Mucosa of rectum (tissue), 2 donors: Measurements from ENCODE around the gene GIGYF2.
"Not testable (repeated sequence)": the region's sequence is repeated elsewhere in the genome, so short reads cannot be mapped to it uniquely, and the experiment has no call there.

Experiments
- H3K27ac ChIP-seq, 2 donors: one replicate each; pipeline ENCODE4 v1.7.0; 2013; ENCODE audit warnings: inconsistent platforms in 2 of 2, low read depth in 2 of 2, low read length in 2 of 2
- H3K27me3 ChIP-seq, 2 donors: one replicate each; pipeline ENCODE4 v1.7.0; 2013; ENCODE audit warnings: low read length in 2 of 2; ENCODE audit not compliant: control insufficient read depth in 2 of 2, insufficient read depth in 2 of 2
- H3K36me3 ChIP-seq, 2 donors: one replicate each; pipeline ENCODE4 v1.7.0; 2013; ENCODE audit warnings: low read length in 2 of 2; ENCODE audit not compliant: control insufficient read depth in 2 of 2, insufficient read depth in 2 of 2
- H3K4me1 ChIP-seq, 2 donors: one replicate each; pipeline ENCODE4 v1.7.0; 2013; ENCODE audit warnings: low read length in 2 of 2, mild to moderate bottlenecking in 1 of 2; ENCODE audit not compliant: control insufficient read depth in 2 of 2, insufficient read depth in 2 of 2
- H3K4me3 ChIP-seq, 2 donors: one replicate each; pipeline ENCODE4 v1.7.0; 2013; ENCODE audit warnings: low read length in 2 of 2
- H3K9ac ChIP-seq, 2 donors: one replicate each; pipeline ENCODE4 v1.7.0; 2013; ENCODE audit warnings: low read length in 2 of 2, low read depth in 1 of 2, mild to moderate bottlenecking in 1 of 2
- H3K9me3 ChIP-seq, 2 donors: one replicate each; pipeline ENCODE4 v1.7.0; 2013; ENCODE audit warnings: low read length in 2 of 2; ENCODE audit not compliant: control insufficient read depth in 2 of 2
- donor health status: healthy.
- donor health status: Normal muscosa, but diverticular disease.

GIGYF2 gene

DNA sequence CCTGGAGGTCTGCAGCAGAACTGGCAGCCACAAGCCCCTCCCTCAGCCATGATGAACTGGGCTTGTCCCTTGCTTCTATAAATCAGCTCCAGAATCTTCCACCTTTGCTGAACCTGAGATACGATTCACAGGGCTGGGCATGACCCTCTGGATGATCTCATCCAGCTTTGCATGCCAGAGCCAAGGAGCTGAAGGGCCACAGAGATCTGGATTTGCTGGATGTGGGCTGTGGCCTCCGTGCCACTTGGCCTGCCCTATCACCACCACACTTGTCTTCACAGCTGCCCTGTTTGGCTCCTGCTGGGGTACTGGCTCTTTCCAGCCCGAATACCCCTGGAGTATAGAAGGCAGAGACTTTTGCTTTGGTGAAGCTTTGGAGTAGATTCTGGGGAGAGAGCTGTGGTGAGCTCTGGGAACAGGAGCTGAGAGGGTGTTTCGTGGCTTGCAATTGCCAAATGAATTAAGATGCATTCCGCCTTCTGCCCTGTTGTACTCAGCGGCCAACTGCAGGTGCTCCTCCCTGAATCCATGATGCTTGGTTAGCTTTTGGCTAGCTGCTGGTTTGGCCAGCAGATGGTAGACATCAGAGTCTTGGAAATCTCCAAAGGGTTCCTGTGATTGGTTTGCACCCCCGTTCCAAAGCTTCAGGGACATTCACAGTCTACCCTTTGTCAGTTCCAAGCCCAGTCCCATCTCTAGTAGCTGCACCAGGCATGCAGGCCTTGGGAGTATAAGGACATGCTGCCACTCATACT is 30.9 kb upstream of the GIGYF2 start:
- no peak overlapping the region for H3K9ac ChIP-seq
- no peak overlapping the region for H3K27ac ChIP-seq
- no peak overlapping the region for H3K4me3 ChIP-seq
- H3K27me3 ChIP-seq: no peaks in the 10 kb centered on the region
- no peaks in the 10 kb centered on the region for H3K4me1 ChIP-seq
- H3K36me3 ChIP-seq: no peaks in the 10 kb centered on the region
- H3K9me3 ChIP-seq: no peaks in the 10 kb centered on the region

GRCh38 chr2:232667989-232668583 is 29.0 kb upstream of the GIGYF2 start:
- no peaks in the 10 kb centered on the region for H3K36me3 ChIP-seq
- no peak overlapping the region for H3K4me3 ChIP-seq
- H3K9ac ChIP-seq: no peak overlapping the region
- no peaks in the 10 kb centered on the region for H3K4me1 ChIP-seq
- no peaks in the 10 kb centered on the region for H3K9me3 ChIP-seq
- H3K27ac ChIP-seq: no peak overlapping the region
- H3K27me3 ChIP-seq: no peaks in the 10 kb centered on the region

GRCh38 chr2:232668805-232669444 is 28.2 kb upstream of the GIGYF2 start:
- Histone ChIP-seq H3K9me3 (no peaks in the 10 kb centered on the region), H3K4me3 (no peak overlapping the region), H3K27ac (no peak overlapping the region), H3K9ac (no peak overlapping the region), H3K27me3 (no peaks in the 10 kb centered on the region), H3K36me3 (no peaks in the 10 kb centered on the region), H3K4me1 (no peaks in the 10 kb centered on the region)

- H3K9me3 ChIP-seq: no peaks in the 10 kb centered on the region
- H3K27me3 ChIP-seq: no peaks in the 10 kb centered on the region
- H3K4me3 ChIP-seq: no peak overlapping the region
- H3K36me3 ChIP-seq: no peaks in the 10 kb centered on the region
- no peak overlapping the region for H3K27ac ChIP-seq
- H3K9ac ChIP-seq: no peak overlapping the region
- no peaks in the 10 kb centered on the region for H3K4me1 ChIP-seq
These were observed 24.5 kb upstream of the GIGYF2 start for GRCh38 chr2:232672588-232672987.

GRCh38 chr2:232674491-232674890 is 22.6 kb upstream of the GIGYF2 start:
- Histone ChIP-seq H3K4me3 (no peak overlapping the region), H3K27ac (no peak overlapping the region), H3K36me3 (no peaks in the 10 kb centered on the region), H3K9ac (no peak overlapping the region), H3K9me3 (no peaks in the 10 kb centered on the region), H3K4me1 (no peaks in the 10 kb centered on the region), H3K27me3 (no peaks in the 10 kb centered on the region)

DNA sequence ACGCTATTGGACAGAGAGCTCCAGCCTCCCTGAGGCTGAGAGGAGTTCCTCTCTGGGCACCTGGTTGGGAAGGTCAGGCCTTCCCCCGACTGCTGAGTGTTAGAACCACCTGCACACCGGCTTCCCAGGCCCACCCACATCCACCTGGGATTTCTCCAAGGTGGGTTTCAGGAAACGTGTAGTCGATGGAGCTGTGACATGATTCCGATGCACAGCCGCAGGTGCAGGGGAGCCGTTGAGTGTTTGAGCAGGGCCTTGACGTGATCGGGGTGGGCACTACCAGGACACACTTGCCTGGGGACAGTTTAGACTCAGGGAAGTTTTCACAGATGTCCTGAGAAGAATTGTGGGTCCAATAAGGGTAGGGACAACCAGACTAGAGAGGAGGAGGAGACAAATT is 21.8 kb upstream of the GIGYF2 start:
- Histone ChIP-seq H3K4me1 (no peaks in the 10 kb centered on the region), H3K27me3 (no peaks in the 10 kb centered on the region), H3K27ac (no peak overlapping the region), H3K9me3 (no peaks in the 10 kb centered on the region), H3K9ac (no peak overlapping the region), H3K36me3 (no peaks in the 10 kb centered on the region), H3K4me3 (no peak overlapping the region)

- Histone ChIP-seq H3K9ac (no peak overlapping the region), H3K27ac (no peak overlapping the region), H3K36me3 (no peaks in the 10 kb centered on the region), H3K4me1 (no peaks in the 10 kb centered on the region), H3K4me3 (no peak overlapping the region), H3K9me3 (no peaks in the 10 kb centered on the region), H3K27me3 (no peaks in the 10 kb centered on the region)
These were observed 17.1 kb upstream of the GIGYF2 start for GRCh38 chr2:232680006-232680405.

DNA sequence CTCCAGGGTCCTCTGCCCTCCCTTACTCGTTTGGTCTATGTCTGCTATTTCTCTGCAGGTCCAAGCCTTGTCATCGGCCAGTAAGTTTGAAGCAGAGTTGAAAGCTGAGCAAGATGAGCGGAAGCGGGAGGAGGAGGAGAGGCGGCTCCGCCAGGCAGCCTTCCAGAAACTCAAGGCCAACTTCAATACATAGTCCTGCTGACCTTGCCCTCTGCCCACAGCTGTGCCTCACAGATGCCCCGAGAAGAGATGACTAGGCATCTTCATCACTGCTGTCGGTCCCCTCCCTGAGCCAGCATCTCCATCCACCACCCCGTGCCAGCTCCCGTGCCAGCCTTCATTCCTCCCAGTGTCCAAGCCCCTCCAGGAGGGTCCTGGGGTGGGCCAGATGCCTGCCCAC is 15.6 kb upstream of the GIGYF2 start:
- H3K4me1 ChIP-seq: no peaks in the 10 kb centered on the region
- no peaks in the 10 kb centered on the region for H3K27me3 ChIP-seq
- no peak overlapping the region for H3K9ac ChIP-seq
- no peaks in the 10 kb centered on the region for H3K9me3 ChIP-seq
- no peaks in the 10 kb centered on the region for H3K36me3 ChIP-seq
- no peak overlapping the region for H3K4me3 ChIP-seq
- no peak overlapping the region for H3K27ac ChIP-seq

DNA sequence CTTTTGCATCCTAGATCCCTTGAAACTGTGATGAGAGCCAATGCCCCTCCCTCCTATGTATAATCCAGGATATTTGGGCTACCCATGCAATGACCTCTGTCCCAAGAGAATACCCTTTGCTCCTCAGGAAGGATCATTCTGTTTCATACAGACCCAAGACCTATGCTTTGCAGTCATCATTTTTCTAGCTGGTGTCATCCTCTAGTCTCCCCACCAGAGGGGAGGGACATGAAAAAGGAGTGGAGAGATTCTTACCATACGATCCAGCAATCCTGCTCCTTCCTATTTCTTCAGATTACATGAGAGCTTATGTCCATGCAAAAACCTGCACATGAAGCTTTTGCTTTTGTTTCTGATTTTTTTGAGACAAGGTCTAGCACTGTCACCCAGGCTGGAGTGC is 13.8 kb upstream of the GIGYF2 start:
- Histone ChIP-seq H3K9me3 (no peaks in the 10 kb centered on the region), H3K4me3 (no peak overlapping the region), H3K9ac (no peak overlapping the region), H3K36me3 (no peaks in the 10 kb centered on the region), H3K27ac (no peak overlapping the region), H3K4me1 (no peaks in the 10 kb centered on the region), H3K27me3 (no peaks in the 10 kb centered on the region)

DNA sequence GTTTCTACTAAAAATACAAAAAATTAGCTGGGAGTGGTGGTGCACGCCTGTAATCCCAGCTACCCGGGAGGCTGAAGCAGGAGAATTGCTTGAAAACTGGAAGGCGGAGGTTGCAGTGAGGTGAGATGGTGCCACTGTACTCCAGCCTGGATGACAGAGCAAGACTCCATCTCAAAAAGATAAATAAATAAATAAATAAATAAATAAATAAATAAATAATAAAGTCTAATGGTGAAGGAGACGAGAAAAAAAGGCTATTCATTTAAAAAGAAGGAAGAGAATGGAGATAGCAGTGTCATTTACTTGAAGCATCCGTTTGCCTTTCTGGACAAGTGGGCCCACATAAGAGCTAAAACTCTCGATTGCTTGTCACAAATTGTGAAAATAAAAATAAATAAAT is 11.7 kb upstream of the GIGYF2 start:
- H3K4me3 ChIP-seq, H3K9me3 ChIP-seq, H3K9ac ChIP-seq, H3K36me3 ChIP-seq, H3K27ac ChIP-seq, H3K4me1 ChIP-seq, H3K27me3 ChIP-seq: not testable (repeated sequence)
